HG03280 (cell line): Measurements from ENCODE around the gene FUBP1.
"Not testable (repeated sequence)": the region's sequence is repeated elsewhere in the genome, so short reads cannot be mapped to it uniquely, and the experiment has no call there.

Source experiments
- ATAC-seq: cut with Tn5 transposase; IDR thresholded peaks from one replicate; pipeline ENCODE4 v1.9.1; 2021; ENCODE audit warnings: mild to moderate bottlenecking, moderate library complexity; ENCODE audit not compliant: unreplicated experiment

The FUBP1 gene

DNA sequence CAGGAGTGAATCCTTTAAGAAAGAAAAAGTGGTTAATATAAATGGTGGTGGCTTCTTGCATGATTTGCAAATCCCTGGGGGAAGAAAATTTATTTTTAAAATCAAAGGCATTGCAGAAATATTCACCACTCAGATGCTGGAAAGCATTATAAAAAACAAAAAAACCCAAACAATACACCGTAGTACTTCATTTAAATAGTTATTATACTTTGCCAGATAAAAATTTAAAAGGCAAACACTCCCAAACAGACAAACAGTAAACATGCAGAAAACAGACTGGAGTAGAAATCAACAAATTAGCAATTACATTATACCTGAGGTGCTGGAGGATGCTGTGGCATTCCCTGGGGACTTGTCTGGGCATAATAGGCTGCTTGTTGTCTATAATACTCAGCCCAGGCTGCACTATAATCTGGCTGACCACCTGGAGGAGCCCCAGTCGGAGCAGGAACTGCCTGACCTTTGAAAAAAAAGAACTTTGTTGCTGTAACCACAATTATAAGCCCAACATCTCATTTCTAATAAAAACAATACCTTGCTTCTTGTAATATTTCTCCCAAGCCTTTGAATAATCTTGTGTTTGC lies 29.9 kb downstream of the FUBP1 start:
- ATAC-seq = no peak

GRCh38 chr1:77945345-77945744 lies 33.5 kb downstream of the FUBP1 start:
- no peak for ATAC-seq

DNA sequence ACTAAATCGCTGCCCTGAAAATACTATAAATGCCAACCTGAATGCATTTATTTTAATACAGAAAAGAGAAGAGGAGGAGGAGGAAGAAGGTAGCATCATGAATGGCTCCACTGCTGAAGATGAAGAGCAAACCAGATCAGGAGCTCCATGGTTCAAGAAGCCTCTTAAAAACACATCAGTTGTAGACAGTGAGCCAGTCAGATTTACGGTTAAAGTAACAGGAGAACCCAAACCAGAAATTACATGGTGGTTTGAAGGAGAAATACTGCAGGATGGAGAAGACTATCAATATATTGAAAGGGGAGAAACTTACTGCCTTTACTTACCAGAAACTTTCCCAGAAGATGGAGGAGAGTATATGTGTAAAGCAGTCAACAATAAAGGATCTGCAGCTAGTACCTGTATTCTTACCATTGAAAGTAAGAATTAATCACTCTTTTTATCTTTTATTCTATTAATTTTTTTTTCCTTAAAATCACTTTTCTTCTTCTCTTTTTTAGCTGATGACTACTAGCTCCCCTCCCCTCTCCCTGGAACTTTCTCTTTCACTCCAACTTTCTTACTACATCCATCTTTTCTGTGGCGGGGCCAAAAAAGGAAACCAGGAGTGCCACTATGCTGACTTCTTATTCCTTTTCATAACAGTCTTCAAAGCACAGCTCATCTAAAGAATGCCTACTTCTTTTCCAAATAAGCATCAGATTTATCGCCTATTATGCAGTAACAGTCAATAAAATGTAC lies 36.3 kb downstream of the FUBP1 start:
- no peak for ATAC-seq

DNA sequence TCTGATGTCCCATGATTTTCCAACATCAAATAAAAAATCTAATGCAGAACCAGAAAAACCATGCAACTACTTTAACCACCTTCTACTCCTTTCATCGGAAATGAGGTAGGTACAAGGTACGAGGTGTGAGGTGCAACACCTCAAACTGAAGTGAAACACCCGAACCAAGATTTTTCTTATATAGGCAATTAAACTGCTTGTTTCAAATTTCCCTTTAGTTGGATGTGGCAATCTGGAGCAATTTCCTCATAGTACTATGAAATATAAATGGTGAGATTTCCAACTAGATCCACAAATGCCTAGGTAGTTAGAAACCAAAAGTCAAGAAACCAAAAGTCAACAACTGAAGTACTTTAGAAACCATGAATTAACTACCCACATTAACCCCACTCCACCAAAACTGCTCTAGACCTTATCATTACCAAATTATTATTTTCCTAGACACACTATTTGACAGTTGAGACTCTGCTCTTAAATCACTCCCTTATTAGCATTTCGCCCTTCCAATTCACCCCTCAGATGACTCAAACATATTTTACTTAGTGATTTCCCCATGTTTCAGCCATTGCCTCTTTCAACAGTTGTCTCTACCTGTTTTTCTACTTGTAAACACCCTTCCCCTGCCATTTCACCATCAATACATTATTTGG lies 37.8 kb downstream of the FUBP1 start:
- no peak for ATAC-seq

- ATAC-seq = no peak
These were observed 40.2 kb downstream of the FUBP1 start for GRCh38 chr1:77938651-77939050.

- ATAC-seq = no peak
These were observed 49.1 kb downstream of the FUBP1 start for GRCh38 chr1:77929806-77930205.

DNA sequence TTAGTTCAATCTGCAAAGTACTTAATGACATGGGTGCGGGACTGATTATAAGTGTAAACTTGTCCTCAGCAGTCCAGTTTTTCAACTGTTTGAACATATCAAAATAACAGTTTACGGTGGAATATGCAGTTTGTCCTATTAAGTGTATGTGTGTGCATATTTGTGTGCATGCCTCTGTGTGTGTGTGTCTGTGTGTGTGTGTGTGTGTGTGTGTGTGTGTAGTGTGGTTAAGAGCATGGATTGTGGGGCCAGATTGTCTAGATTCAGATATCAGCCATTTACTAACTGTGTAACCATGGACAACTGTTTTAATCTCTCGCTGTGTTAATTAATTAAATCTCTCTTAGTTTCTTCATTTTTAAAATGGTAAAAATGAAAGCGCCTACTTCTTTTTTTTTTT lies 51.5 kb downstream of the FUBP1 start:
- no peak for ATAC-seq

- no peak for ATAC-seq
These were observed 52.1 kb downstream of the FUBP1 start for GRCh38 chr1:77926561-77927357.

- no peak for ATAC-seq
These were observed 52.9 kb downstream of the FUBP1 start for GRCh38 chr1:77925956-77926355.

DNA sequence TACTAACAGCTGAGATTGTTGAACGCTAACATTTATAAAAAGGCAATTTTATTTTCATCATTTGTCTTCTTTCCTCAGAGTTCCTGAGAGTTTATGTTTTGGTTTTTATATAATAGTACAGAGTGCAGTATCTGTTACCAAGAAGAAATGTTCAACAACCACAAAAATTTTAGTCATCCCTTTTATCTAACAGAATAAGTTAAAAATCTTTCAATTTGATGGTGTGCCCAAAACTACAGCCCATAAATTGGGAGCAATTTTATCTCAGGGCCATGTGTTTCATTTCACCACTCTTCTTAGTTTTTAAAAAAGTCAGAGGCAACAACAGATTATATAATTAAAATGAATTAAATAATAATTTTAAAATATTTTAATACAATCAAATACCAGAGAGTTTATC lies 53.4 kb downstream of the FUBP1 start:
- ATAC-seq = no peak

- not testable (repeated sequence) for ATAC-seq
These were observed 60.0 kb downstream of the FUBP1 start for GRCh38 chr1:77918918-77919317.

- ATAC-seq = no peak
These were observed 68.8 kb downstream of the FUBP1 start for GRCh38 chr1:77910116-77910515.

DNA sequence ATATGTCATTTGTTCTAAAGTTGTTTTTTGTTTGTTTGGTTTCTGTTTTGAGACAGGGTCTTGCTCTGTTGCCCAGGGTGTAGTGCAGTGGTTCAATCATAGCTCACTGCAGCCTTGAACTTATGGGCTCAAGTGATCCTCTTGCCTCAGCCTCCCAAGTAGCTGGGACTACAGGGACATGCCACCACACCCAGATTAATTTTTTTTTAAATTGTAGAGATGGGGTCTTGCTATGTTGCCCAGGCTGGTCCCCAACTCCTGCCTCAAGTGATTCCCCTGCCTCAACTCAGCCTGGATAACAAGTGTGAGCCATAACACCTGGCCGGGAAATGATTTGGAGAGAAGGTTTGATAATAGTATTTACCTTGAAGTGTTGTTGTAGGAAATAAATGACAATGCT lies 72.2 kb downstream of the FUBP1 start:
- ATAC-seq = no peak

GRCh38 chr1:77906019-77906545 lies 72.8 kb downstream of the FUBP1 start:
- no peak for ATAC-seq

GRCh38 chr1:77905603-77906002 lies 73.3 kb downstream of the FUBP1 start:
- ATAC-seq = no peak

GRCh38 chr1:77900687-77901293 lies 78.1 kb downstream of the FUBP1 start:
- ATAC-seq = no peak

GRCh38 chr1:77899647-77900320 lies 79.1 kb downstream of the FUBP1 start:
- ATAC-seq = no peak
